ENCODE measurements around the gene GASK1A. TPM values are rescaled to one million over a fixed set of nuclear protein-coding genes. Genes with fewer than 3 reads are reported as not detected.

Gene GASK1A
- total RNA-seq, 1 experiment from 2014 or later = not detected

DNA sequence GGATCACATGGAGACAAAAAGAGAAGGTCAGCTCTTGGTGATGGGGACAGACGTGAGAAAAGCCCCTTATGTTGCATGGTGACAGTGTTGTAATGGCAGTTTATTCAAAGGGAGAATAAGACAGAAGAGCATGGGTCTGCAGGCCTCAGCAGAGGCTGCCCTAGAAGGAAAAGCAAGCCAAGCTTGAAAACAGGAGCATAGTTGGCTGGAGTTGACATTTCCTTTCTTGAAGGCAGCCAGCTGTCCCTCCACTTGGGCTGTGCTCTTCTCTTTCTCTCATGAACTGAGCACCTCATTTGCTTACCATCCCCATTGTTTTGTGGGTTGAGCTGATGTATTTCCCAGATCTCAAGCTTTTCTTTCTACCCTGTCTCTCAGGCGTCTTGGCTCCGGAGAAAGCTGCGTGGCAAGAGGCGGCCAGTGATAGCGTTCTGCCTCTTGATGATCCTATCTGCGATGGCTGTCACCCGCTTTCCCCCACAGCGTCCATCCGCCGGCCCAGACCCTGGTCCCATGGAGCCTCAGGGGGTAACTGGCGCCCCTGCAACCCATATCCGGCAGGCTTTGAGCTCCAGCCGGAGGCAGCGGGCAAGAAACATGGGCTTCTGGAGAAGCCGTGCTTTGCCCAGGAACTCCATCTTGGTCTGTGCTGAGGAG, 52.9 kb downstream of the GASK1A start:
- DNase-seq (ENCODE audit: low read depth, low spot score) = no peak
- POLR2A ChIA-PET = no interaction called here
- Histone ChIP-seq H3K27ac (ENCODE audit: low read length) (no peak overlapping the region), H3K4me3 (ENCODE audit: low read depth in 2 of 2, low read length in 2 of 2) (no peak overlapping the region), H3K9me3 (ENCODE audit: control insufficient read depth, insufficient read depth, low read depth, low read length) (no peaks in the 10 kb centered on the region), H3K27me3 (ENCODE audit: control insufficient read depth, insufficient read depth, low read length) (no peaks in the 10 kb centered on the region), H3K36me3 (ENCODE audit: control insufficient read depth, insufficient read depth, low read length) (no peaks in the 10 kb centered on the region), H3K4me1 (ENCODE audit: control insufficient read depth, insufficient read depth, low read length) (no peaks in the 10 kb centered on the region)
- CTCF ChIA-PET = no interaction called here
- intact Hi-C loops (cut with micrococcal nuclease; ENCODE audit: unreplicated experiment) (no loop called here), in situ Hi-C loops (cut with HindIII; ENCODE audit: low pct_unique_long_range_greater_than_20kb, low sequenced_read_pairs) (no loop called here)
- TF ChIP-seq POLR2AphosphoS5 (IDR thresholded peaks at IDR 0.05; ENCODE audit: low read depth, low read length) = no peak
- TF ChIP-seq, protein P1, sequence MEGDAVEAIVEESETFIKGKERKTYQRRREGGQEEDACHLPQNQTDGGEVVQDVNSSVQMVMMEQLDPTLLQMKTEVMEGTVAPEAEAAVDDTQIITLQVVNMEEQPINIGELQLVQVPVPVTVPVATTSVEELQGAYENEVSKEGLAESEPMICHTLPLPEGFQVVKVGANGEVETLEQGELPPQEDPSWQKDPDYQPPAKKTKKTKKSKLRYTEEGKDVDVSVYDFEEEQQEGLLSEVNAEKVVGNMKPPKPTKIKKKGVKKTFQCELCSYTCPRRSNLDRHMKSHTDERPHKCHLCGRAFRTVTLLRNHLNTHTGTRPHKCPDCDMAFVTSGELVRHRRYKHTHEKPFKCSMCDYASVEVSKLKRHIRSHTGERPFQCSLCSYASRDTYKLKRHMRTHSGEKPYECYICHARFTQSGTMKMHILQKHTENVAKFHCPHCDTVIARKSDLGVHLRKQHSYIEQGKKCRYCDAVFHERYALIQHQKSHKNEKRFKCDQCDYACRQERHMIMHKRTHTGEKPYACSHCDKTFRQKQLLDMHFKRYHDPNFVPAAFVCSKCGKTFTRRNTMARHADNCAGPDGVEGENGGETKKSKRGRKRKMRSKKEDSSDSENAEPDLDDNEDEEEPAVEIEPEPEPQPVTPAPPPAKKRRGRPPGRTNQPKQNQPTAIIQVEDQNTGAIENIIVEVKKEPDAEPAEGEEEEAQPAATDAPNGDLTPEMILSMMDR (IDR thresholded peaks at IDR 0.05) = no peak
- TF ChIP-seq SIN3A (IDR thresholded peaks at IDR 0.05; ENCODE audit: borderline replicate concordance, insufficient read depth, low read depth, low read length) = no peak
- TF ChIP-seq, protein P2, sequence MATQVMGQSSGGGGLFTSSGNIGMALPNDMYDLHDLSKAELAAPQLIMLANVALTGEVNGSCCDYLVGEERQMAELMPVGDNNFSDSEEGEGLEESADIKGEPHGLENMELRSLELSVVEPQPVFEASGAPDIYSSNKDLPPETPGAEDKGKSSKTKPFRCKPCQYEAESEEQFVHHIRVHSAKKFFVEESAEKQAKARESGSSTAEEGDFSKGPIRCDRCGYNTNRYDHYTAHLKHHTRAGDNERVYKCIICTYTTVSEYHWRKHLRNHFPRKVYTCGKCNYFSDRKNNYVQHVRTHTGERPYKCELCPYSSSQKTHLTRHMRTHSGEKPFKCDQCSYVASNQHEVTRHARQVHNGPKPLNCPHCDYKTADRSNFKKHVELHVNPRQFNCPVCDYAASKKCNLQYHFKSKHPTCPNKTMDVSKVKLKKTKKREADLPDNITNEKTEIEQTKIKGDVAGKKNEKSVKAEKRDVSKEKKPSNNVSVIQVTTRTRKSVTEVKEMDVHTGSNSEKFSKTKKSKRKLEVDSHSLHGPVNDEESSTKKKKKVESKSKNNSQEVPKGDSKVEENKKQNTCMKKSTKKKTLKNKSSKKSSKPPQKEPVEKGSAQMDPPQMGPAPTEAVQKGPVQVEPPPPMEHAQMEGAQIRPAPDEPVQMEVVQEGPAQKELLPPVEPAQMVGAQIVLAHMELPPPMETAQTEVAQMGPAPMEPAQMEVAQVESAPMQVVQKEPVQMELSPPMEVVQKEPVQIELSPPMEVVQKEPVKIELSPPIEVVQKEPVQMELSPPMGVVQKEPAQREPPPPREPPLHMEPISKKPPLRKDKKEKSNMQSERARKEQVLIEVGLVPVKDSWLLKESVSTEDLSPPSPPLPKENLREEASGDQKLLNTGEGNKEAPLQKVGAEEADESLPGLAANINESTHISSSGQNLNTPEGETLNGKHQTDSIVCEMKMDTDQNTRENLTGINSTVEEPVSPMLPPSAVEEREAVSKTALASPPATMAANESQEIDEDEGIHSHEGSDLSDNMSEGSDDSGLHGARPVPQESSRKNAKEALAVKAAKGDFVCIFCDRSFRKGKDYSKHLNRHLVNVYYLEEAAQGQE (IDR thresholded peaks at IDR 0.05; ENCODE audit: insufficient read depth in 1 of 2, low read depth in 2 of 2, low read length in 1 of 2) = no peak
- TF ChIP-seq TCF7L2 (IDR thresholded peaks at IDR 0.05; ENCODE audit: low read depth, low read length) = no peak
- ATAC-seq = no peak
- no TSS peak for BruUV-seq (replicated peaks)

DNA sequence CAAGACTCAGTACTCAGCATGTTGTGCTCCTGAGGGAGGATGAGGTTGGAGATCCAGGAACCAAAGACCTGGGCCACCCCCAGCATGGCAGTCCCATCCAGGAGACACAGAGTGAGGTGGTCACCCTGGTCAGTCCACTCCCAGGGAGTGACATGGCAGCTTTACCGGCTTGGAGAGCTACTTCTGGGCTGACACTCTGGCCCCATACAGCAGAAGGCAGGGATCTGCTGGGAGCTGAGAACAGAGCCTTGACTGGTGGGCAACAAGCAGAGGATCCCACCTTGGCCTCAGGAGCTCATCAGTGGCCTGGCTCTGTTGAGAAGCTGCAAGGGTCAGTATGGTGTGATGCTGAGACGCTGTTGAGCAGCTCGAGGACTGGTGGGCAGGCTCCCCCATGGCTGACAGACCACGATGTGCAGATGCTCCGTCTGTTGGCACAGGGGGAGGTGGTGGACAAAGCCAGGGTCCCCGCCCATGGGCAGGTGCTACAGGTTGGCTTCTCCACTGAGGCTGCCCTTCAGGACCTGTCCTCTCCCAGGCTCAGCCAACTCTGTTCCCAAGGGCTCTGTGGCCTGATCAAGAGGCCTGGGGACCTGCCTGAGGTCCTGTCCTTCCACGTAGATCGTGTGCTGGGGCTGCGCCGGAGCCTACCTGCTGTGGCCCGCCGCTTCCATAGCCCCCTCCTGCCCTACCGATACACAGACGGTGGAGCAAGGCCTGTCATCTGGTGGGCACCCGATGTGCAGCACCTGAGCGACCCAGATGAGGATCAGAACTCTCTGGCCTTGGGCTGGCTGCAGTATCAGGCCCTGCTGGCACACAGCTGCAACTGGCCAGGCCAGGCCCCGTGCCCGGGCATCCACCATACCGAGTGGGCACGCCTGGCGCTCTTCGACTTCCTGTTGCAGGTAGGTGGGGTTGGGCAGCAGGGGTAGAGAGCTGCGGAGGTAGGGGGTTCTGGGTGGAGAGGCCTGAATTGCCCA, 53.8 kb downstream of the GASK1A start:
- in situ Hi-C loops (cut with HindIII; ENCODE audit: low pct_unique_long_range_greater_than_20kb, low sequenced_read_pairs) (no loop called here), intact Hi-C loops (cut with micrococcal nuclease; ENCODE audit: unreplicated experiment) (no loop called here)
- TF ChIP-seq, protein P1 (IDR thresholded peaks at IDR 0.05) = no peak
- TF ChIP-seq, protein P2 (IDR thresholded peaks at IDR 0.05; ENCODE audit: insufficient read depth in 1 of 2, low read depth in 2 of 2, low read length in 1 of 2) = no peak
- TF ChIP-seq SIN3A (IDR thresholded peaks at IDR 0.05; ENCODE audit: borderline replicate concordance, insufficient read depth, low read depth, low read length) (no peak), TCF7L2 (IDR thresholded peaks at IDR 0.05; ENCODE audit: low read depth, low read length) (no peak), POLR2AphosphoS5 (IDR thresholded peaks at IDR 0.05; ENCODE audit: low read depth, low read length) (no peak)
- BruUV-seq (replicated peaks) = no TSS peak
- no peaks in the 10 kb centered on the region for H3K4me1 ChIP-seq (ENCODE audit: control insufficient read depth, insufficient read depth, low read length)
- H3K36me3 ChIP-seq (ENCODE audit: control insufficient read depth, insufficient read depth, low read length) = no peaks in the 10 kb centered on the region
- H3K4me3 ChIP-seq (ENCODE audit: low read depth in 2 of 2, low read length in 2 of 2) = no peak overlapping the region
- DNase-seq (ENCODE audit: low read depth, low spot score) = no peak
- no peaks in the 10 kb centered on the region for H3K9me3 ChIP-seq (ENCODE audit: control insufficient read depth, insufficient read depth, low read depth, low read length)
- no peak for ATAC-seq
- ChIA-PET POLR2A (no interaction called here), CTCF (no interaction called here)
- H3K27ac ChIP-seq (ENCODE audit: low read length) = no peak overlapping the region
- H3K27me3 ChIP-seq (ENCODE audit: control insufficient read depth, insufficient read depth, low read length) = no peaks in the 10 kb centered on the region; the same call in 1 of the 2 replicates
